Measurements from ENCODE around the gene ZHX3. TPM values are rescaled to one million over a fixed set of nuclear protein-coding genes. Genes with fewer than 3 reads are reported as not detected.

The ZHX3 gene
- total RNA-seq, 1 experiment from 2014 or later: 21.5 TPM

DNA sequence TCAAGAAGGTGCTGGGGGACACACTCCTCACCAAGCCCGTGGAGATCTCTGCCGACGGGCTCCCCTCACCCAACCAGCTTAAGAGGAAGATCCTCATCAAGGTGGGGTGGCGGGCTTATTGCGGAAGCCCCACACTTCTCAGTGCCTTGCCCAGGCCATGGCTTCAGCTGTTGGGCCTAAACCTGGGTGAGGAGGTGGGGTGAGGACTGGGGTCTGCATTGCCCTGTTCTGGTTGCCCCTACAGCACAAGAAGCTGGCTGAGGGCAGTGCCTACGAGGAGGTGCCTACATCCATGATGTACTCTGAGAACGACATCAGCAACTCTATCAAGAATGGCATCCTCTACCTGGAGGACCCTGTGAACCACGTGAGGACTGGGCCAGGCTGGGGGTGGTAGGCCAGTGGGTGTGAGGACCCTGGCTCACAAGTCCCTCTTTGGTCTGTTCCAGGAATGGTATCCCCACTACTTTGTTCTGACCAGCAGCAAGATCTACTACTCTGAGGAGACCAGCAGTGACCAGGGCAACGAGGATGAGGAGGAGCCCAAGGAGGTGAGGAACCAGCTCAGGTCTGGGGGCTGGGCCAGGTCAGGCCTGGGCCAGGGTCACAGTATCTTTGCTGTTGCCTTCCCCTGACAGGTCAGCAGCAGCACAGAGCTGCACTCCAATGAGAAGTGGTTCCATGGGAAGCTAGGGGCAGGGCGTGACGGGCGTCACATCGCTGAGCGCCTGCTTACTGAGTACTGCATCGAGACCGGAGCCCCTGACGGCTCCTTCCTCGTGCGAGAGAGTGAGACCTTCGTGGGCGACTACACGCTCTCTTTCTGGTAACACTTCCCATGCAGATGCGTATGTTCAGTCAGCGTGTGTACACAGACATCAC lies 152.3 kb downstream of the ZHX3 start:
- no peak overlapping the region for H3K4me3 ChIP-seq
- POLR2A ChIA-PET (ENCODE audit: unreplicated experiment): no interaction called here
- no peaks in the 10 kb centered on the region for H3F3A ChIP-seq (ENCODE audit: insufficient read depth, low read depth)
- no peaks in the 10 kb centered on the region for H3K36me3 ChIP-seq (ENCODE audit: low read depth)
- no peaks in the 10 kb centered on the region for H4K20me1 ChIP-seq (ENCODE audit: insufficient read depth)
- no peaks in the 10 kb centered on the region for H3K79me2 ChIP-seq (ENCODE audit: low read depth)
- no peaks in the 10 kb centered on the region for H3K9me2 ChIP-seq (ENCODE audit: insufficient read depth)
- H3K9me3 ChIP-seq (ENCODE audit: insufficient read depth, low read depth): no peaks in the 10 kb centered on the region
- H3K4me2 ChIP-seq: no peak overlapping the region
- no peak overlapping the region for H2AFZ ChIP-seq
- no TSS peak for BruUV-seq (replicated peaks)
- no peaks in the 10 kb centered on the region for H3K4me1 ChIP-seq (replicated peaks; ENCODE audit: insufficient read depth)
- TF ChIP-seq, protein P1, sequence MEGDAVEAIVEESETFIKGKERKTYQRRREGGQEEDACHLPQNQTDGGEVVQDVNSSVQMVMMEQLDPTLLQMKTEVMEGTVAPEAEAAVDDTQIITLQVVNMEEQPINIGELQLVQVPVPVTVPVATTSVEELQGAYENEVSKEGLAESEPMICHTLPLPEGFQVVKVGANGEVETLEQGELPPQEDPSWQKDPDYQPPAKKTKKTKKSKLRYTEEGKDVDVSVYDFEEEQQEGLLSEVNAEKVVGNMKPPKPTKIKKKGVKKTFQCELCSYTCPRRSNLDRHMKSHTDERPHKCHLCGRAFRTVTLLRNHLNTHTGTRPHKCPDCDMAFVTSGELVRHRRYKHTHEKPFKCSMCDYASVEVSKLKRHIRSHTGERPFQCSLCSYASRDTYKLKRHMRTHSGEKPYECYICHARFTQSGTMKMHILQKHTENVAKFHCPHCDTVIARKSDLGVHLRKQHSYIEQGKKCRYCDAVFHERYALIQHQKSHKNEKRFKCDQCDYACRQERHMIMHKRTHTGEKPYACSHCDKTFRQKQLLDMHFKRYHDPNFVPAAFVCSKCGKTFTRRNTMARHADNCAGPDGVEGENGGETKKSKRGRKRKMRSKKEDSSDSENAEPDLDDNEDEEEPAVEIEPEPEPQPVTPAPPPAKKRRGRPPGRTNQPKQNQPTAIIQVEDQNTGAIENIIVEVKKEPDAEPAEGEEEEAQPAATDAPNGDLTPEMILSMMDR (conservative IDR thresholded peaks at IDR 0.05): no peak
- TF ChIP-seq EZH2 (IDR thresholded peaks at IDR 0.05; ENCODE audit: low read depth): no peak
- CTCF ChIA-PET: no interaction called here
- DNase-seq: no peak
- H3K27me3 ChIP-seq (ENCODE audit: insufficient read depth, low read depth): no peaks in the 10 kb centered on the region
- H3K27ac ChIP-seq: no peak overlapping the region
- intact Hi-C loops (cut with micrococcal nuclease; ENCODE audit: unreplicated experiment): no loop called here

DNA sequence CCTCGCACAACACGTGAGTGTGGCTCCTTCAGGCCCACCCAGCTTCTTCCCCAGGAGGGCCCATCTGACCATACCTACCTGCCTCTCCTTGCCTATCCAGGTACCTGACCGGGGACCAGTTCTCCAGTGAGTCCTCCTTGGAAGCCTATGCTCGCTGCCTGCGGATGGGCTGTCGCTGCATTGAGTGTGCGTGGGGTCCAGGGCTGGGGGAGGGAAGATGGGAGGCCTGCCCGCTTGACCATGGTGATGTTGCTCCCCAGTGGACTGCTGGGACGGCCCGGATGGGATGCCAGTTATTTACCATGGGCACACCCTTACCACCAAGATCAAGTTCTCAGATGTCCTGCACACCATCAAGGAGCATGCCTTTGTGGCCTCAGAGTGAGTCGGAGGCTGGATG lies 153.7 kb downstream of the ZHX3 start:
- Histone ChIP-seq H4K20me1 (ENCODE audit: insufficient read depth) (peaks cover 3% of the 10 kb centered on the region; the same call in 1 of the 2 replicates), H3K4me1 (replicated peaks; ENCODE audit: insufficient read depth) (no peaks in the 10 kb centered on the region), H2AFZ (no peak overlapping the region), H3F3A (ENCODE audit: insufficient read depth, low read depth) (no peaks in the 10 kb centered on the region), H3K79me2 (ENCODE audit: low read depth) (no peaks in the 10 kb centered on the region), H3K36me3 (ENCODE audit: low read depth) (no peaks in the 10 kb centered on the region), H3K4me3 (no peak overlapping the region), H3K4me2 (no peak overlapping the region), H3K27me3 (ENCODE audit: insufficient read depth, low read depth) (no peaks in the 10 kb centered on the region), H3K27ac (no peak overlapping the region), H3K9me2 (ENCODE audit: insufficient read depth) (no peaks in the 10 kb centered on the region), H3K9me3 (ENCODE audit: insufficient read depth, low read depth) (no peaks in the 10 kb centered on the region)
- intact Hi-C loops (cut with micrococcal nuclease; ENCODE audit: unreplicated experiment): no loop called here
- TF ChIP-seq EZH2 (IDR thresholded peaks at IDR 0.05; ENCODE audit: low read depth): no peak
- TF ChIP-seq, protein P1 (conservative IDR thresholded peaks at IDR 0.05): no peak
- ChIA-PET POLR2A (ENCODE audit: unreplicated experiment) (no interaction called here), CTCF (no interaction called here)
- no peak for DNase-seq
- BruUV-seq (replicated peaks): no TSS peak

DNA sequence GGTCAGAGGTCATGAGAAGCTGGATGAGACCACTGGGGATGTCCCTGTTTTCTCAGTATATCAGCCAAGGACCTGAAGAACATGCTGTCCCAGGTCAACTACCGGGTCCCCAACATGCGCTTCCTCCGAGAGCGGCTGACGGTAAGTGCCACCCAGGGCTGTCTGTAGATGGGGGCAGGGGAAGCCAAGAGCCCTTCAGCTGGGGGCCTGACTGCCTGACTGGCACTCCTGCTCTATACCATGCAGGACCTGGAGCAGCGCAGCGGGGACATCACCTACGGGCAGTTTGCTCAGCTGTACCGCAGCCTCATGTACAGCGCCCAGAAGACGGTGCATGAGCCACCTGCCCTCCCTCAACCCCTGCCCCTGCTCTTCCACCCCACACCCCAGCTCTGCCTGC lies 155.1 kb downstream of the ZHX3 start:
- ChIA-PET CTCF (no interaction called here), POLR2A (ENCODE audit: unreplicated experiment) (no interaction called here)
- no peaks in the 10 kb centered on the region for H3K36me3 ChIP-seq (ENCODE audit: low read depth)
- no peaks in the 10 kb centered on the region for H3K79me2 ChIP-seq (ENCODE audit: low read depth)
- TF ChIP-seq, protein P1 (conservative IDR thresholded peaks at IDR 0.05): no peak
- no peaks in the 10 kb centered on the region for H3K4me1 ChIP-seq (replicated peaks; ENCODE audit: insufficient read depth)
- no peak overlapping the region for H3K4me2 ChIP-seq
- H3F3A ChIP-seq (ENCODE audit: insufficient read depth, low read depth): no peaks in the 10 kb centered on the region
- peaks cover 8% of the 10 kb centered on the region; the same call in 1 of the 2 replicates for H4K20me1 ChIP-seq (ENCODE audit: insufficient read depth)
- H3K27me3 ChIP-seq (ENCODE audit: insufficient read depth, low read depth): no peaks in the 10 kb centered on the region
- no peak overlapping the region for H2AFZ ChIP-seq
- H3K9me3 ChIP-seq (ENCODE audit: insufficient read depth, low read depth): no peaks in the 10 kb centered on the region
- H3K9me2 ChIP-seq (ENCODE audit: insufficient read depth): no peaks in the 10 kb centered on the region
- DNase-seq: no peak
- BruUV-seq (replicated peaks): no TSS peak
- intact Hi-C loops (cut with micrococcal nuclease; ENCODE audit: unreplicated experiment): no loop called here
- H3K27ac ChIP-seq: no peak overlapping the region
- H3K4me3 ChIP-seq: no peak overlapping the region

Data from PC-9 (cell line).